HG02763 (cell line): ENCODE data around the gene RNF40.
A peak's percentile ranks its signal among the peaks of the same experiment; 100 is the strongest.

Experiments
- ATAC-seq: cut with Tn5 transposase; IDR thresholded peaks from one replicate; pipeline ENCODE4 v1.9.1; 2021; ENCODE audit warnings: mild to moderate bottlenecking, moderate library complexity; ENCODE audit not compliant: unreplicated experiment

Gene RNF40

DNA sequence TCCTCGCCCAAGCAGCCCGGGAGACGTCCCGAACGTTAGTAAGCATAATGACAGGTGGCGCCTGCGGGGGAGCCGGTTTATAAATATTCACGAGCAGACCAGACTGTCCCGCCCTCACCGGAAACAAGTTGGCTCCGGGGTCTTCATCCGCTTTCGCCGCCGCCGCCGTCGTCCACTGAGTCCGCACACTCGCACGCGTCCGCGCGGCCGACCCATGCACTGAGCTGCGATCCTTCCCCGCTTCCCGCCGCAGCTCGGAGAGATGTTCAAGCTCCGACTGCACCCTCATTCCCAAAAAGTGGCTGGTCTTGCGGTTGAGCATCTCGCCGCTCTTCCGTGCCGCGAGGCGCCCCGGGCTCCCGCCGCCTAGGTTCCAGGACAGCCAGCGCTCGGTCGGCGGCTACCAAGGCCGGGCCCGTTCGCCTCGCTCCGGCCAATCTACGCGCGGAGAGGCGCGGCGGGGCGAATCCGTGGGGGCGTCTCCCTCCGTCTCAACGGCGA is 645 bp upstream of the RNF40 start:
- ATAC-seq: peak; percentile 20

DNA sequence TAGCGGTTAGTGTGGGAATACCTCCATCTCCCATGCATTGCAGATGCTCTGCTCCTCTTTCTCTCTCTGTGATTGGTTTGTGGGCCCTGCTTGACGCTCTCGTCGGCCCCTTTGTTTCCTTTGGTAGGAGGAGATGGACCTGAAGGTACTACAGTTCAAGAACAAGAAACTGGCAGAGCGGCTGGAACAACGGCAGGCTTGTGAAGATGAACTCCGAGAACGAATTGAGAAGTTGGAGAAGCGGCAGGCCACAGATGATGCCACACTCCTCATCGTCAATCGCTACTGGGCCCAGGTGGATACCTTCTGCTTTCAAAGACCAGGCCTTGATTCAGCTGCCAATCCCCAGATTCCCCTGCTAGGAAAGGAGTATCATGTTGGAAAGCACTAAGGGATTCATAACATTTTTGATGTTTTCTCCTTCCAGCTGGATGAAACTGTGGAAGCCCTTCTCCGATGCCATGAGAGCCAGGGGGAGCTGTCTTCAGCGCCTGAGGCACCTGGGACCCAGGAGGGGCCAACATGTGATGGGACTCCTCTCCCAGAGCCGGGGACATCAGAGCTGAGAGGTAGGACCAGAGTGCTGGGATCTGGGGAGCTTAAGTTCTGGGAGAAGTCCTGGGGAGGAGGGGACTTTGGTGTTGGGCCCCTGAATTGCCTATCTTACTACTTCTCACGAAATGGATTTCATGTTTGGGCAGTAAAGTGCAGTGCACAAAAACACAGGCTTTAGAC is 1.0 kb downstream of the RNF40 start:
- no peak for ATAC-seq

DNA sequence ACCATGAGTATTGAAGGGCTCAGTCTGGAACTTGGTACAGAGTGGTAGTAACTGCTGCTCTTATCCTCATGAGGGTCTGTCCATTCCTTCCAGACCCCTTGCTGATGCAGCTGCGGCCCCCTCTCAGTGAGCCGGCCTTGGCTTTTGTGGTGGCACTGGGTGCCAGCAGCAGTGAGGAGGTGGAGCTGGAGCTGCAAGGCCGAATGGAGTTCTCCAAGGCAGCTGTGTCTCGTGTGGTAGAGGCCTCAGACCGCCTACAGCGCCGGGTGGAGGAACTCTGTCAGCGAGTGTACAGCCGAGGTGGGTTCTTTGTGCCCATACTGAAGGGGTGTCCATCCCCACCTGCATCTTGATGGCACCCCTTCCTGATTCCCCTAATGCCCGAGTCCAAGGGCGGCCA is 2.0 kb downstream of the RNF40 start:
- no peak for ATAC-seq

DNA sequence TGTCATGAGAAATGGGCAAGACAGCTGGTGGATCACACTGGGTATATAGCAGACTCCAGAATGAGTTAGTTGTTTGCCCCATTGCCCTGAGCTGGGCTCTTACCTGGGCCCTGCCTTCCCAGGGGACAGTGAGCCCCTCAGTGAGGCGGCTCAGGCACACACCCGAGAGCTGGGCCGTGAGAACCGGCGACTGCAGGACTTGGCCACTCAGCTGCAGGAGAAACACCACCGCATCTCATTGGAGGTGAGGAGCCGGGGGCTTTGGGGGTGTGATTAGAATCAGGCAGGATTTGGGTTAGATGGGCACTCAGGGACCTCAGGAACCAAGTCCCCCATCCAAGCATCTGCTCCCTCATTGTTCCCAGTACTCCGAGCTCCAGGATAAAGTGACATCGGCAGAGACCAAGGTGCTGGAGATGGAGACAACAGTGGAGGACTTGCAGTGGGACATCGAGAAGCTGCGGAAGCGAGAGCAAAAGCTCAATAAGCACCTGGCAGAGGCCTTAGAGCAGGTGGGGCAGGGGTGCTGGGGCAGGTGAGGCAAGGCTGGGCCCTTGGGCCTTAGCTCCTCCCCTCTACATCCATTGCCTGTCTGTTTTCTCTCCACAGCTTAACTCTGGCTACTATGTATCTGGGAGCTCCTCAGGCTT is 2.8 kb downstream of the RNF40 start:
- ATAC-seq: no peak

DNA sequence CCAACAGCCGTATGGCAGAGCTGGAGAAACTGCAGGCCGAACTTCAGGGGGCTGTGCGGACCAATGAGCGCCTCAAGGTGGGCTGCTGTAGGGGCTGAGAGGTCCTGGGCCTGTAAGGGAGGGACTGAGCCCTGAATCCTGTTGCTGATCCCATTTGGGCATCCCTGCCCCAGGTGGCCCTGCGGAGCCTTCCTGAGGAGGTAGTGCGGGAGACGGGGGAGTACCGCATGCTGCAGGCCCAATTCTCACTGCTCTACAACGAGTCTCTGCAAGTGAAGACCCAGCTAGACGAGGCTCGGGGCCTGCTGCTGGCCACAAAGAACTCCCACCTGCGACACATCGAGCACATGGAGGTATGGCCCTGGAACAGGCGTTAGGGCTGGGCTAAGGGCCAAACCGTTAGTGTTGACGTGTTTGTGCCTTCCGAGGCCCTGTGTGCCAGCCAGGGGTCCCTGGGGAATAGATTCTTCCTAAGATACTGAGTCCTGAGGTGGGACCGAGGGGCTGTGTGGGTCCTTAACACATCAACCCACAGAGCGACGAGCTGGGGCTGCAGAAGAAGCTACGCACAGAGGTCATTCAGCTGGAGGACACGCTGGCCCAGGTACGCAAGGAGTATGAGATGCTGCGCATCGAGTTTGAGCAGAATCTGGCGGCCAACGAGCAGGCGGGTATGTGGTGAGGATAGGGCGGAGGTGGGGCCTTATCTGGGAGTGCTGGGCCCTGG is 4.2 kb downstream of the RNF40 start:
- no peak for ATAC-seq

DNA sequence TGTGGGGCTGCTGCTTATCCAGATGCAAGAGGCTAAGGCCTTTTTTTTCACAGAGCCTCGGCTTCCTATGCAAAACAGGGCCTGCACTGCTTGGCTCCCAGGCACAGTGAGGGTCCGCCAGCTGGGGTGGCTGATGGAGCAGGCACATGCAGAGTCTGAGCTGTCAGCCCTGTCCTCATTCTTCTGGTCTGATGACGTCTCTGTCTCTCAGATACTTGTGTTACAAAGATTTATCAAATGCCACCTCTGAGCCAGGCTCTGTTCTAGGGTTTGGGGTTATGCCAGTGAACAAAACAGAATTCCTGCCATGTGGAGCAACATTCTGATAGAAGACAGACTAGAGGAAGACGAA is 4.8 kb downstream of the RNF40 start:
- no peak for ATAC-seq

DNA sequence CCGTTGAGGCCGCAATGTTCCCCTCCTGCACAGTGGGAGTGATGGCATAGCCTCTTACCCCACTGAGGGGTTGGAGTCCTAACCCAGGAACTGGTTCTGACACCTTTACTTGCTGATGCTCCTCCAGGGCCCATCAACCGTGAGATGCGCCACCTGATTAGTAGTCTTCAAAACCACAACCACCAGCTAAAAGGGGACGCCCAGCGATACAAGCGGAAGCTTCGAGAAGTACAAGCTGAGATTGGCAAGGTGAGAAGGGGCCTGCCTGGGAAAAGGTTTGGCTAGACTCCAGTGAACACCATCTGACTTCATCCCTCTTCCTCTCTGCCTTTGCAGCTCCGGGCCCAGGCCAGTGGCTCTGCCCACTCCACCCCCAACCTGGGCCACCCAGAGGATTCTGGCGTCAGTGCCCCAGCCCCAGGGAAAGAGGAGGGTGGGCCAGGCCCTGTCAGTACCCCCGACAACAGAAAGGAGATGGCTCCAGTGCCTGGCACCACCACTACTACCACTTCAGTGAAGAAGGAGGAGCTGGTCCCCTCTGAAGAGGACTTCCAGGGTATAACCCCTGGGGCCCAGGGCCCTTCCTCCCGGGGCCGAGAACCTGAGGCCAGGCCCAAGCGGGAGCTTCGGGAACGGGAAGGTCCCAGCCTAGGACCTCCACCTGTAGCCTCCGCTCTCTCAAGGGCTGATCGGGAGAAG is 5.8 kb downstream of the RNF40 start:
- no peak for ATAC-seq

DNA sequence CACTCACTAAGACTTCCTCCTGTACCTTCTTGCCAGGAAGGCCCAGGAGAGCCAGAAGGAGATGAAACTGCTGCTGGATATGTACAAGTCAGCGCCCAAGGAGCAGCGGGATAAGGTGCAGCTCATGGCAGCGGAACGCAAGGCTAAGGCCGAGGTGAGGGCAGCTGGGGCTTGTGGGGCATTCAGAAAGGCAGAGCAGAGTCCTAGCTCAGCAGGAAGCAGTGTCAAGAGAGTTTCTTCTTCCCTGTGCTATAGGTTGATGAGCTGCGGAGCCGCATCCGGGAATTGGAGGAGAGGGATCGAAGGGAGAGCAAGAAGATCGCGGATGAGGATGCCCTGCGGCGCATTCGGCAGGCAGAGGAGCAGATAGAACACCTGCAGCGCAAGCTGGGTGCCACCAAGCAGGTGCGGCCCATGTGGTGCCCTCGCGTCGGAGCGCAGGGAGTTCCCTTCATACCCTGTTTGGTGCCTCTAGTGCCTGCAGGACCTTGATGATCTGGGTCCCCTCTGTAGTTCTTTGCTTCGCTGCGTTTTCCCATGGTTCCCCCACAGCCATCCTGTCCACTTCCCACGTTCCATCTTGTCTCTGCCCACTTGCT is 6.6 kb downstream of the RNF40 start:
- no peak for ATAC-seq

DNA sequence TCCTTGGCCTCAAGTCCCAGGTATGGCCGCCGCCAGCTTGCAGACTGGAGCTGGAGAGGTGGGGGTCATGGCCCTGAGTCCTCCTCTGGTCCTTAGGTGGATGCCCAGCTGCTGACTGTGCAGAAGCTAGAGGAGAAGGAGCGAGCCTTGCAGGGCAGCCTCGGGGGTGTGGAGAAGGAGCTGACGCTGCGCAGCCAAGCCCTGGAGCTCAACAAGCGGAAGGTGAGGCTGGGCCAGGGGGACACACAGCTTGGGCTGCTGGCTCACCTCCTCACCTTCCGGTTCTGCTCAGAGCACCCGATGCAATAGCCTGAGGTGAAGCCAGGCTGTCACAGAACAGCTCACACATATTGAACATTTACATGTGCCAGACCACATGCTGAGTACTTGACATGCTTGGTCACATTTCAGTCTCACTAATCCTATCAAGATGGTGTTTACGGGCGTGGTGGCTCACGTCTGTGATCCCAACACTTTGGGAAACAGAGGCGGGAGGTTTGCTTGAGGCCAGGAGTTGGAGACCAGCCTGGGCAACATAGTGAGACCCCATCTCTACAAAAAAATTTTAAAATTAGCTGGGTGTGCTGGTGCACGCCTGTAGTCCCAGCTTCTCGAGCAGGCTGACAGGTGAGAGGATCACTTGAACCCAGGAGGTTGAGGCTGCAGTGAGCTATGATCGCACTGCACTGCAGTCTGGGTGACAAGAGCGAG is 7.4 kb downstream of the RNF40 start:
- no peak for ATAC-seq

DNA sequence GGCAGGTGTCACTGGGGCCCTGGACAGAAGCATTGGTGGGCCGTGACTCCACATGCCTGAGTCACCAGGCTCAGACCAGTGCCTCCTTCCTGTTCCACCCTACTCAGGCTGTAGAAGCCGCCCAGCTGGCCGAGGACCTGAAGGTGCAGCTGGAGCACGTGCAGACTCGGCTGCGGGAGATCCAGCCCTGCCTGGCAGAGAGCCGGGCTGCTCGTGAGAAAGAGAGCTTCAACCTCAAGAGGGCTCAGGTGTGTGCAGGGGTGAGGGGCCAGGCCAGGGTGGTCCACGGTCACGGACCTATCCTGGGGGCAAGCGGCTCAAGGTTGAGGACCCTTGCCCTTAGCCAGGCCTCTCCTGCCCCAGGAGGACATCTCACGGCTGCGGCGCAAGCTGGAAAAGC is 9.6 kb downstream of the RNF40 start:
- ATAC-seq: no peak

DNA sequence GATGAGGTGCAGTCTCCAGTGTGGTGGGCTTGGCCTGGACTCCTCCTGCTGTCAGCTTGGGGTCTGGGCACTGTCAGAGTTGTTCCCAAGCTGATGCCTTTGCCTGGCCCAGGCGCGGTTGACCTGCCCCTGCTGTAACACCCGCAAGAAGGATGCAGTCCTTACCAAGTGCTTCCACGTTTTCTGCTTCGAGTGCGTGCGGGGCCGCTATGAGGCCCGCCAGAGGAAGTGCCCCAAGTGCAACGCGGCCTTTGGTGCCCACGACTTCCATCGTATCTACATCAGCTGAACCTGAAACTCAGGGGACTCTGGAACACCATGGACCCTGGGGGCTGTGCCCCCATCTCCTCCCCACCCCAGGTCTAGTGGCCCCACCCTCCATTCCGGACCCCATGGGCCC is 11.7 kb downstream of the RNF40 start:
- ATAC-seq: no peak

DNA sequence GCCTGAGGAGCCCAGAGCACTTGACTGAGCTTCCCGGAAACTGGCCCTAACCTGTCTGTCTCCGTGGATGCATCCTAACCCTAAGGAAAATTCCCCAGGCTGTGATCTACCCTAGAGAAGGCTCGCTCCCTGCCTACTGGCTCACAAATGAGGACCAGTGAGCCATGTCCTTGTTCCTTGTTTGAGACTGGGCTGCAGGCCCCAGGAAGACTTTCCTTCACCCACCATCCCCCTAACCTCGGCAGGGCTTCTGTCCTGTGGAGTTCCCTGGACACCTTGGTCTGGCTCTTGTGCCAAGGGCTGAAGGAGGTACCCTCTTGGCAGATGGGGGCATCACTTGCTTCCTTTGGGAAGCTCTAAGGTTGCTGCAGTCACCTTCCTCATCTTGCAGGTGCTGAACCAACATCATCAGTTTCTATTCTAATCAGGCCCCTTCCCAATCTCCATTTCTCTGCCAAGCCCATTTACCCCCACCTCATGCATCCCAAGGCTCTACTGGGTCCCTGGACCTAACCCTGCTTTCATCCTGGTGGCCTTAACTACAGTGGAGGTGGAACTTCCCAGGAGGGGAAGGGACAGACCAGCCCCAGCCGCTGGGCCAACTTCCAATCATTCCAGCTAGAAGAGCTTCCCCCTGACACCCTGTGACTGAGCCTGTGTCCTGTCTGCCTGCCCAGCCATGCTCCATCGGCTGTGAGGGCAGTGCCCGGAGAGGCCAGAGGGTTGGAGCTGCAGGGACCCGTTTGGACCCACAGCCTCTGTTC is 12.4 kb downstream of the RNF40 start:
- no peak for ATAC-seq

DNA sequence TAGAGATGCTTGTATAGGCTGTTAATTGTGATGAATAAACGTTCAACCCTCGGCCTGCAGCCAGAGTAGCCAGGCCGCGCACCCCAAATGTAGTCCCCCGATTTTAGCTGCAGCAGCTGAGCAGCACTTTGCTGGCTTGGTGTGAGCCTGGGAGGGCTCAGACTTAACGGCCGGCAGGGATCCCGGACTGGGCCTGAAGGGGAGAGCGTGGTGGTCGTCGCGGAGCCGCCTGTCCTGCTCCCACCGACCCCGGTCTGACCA is 12.9 kb downstream of the RNF40 start:
- no peak for ATAC-seq

DNA sequence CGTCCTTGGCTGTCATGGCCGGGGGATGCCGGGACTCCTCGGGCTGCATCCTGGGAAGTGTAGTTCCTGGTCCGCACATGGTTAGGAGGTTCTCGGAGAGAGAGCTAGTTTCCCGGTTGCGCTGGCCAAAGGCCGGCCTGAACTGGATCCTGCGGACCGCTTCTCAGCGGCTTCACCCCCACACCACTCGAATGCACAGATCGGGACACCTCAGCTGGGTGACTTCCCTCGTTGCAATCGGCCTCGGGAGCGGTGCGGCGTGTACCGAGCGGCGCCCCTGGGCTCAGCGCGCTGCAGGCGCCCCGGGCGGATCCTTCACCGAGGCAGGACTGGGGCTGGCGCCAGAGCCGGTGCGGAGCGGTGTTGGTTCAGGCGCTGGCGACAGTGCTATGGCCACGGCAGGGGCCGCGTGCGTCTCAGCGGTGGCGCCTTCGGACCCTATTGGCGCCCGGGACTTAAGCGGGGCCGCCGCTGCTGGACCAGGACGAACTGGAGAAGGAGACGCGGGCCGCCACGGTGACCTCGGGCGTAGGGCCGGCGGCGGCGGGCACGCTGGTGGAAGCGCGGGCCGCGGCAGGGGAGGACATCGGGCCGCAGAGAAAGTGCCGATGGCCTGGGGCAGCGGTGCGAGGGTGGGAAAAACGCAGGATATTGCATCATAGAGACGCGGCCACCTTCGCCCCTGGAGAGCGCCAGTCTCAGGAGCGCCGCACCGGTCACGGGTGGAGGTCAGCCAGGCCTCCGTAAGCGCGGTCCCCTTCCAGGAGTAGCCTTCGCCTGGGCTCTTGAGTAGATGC is 13.5 kb downstream of the RNF40 start:
- no peak for ATAC-seq

DNA sequence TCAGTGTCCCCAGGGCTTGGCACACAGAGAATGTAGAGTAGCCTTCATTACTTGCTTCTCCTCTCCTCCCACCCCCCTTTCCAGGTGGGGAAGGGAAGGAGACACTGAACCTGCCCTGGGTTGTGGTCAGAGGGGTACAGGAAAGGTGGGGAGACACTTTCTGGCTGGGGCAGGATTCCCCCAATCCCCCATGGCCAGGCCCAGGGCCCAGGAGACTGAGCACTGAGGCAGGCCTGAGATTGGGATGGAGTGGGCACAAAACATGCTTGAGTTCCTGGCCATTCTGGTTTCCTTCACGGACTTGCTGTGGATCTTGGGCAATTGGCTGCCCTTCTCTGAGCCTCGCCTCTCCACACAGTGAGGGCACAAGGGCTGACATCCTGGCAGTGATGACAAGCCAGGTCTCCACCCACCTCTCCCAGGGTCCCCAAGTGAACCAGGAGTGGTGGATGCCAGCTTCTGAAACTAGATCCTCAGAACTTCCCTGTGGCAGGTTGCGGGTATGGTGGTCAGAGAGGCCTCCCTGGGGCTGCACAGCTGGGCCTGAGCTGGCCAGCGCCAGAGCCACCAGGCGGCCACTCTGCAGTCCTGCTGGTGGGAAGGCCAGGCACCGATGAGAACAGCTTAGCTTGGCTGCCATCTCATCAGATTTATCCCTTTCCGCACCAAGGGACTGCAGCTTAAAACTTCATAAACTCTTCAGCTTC is 15.6 kb downstream of the RNF40 start:
- no peak for ATAC-seq

DNA sequence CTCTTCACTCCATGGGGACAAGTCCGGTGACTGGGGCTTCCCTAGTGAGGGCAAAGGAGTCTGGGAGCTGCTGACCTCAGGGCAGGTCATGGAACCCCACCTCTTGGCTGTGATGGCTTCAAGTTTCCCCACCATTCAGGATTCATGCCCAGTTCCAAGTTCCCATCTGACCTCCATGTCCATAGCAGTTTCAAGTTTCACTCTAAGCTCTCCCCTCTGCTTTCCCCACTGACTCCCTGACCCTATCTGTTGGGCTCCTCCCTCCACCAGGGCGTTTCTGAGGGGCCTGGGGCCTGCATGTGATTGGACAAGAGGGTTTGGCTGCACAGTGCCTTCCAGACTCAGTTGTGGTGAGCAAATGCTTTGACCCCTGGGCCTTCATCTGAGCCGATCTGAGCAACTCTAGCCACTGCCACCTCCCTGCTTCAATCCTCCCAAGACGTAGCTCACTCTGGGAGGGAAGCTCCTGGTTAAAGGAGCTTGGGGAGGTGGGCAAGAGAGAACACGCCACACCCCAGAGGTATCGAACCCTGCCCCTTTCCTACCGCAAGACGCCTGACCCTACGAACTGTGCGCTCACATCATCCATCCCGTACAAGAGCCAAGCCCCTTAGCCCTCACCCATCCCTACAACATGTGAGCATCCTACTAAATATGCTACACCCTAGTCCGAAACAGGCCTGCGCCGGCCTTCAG is 16.6 kb downstream of the RNF40 start:
- ATAC-seq: no peak

DNA sequence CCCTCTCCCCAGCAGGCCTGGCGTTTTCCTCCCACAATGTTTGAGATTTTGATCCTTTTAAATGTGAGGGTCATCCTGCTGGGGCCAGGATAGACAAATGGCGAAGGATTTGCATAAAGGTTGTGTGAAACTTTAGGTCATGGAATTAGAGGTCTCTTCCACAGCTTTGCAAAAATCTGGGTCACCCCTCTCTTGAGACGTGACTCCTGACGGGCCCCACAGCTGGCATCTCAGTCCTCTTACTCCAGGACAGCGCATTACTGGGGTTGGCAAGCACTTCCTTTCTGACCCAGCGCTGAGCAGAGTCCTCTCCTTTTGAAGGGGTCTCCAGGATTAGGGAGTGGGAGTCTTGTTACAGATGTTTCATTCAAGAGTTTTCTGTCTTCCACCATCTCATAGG is 17.5 kb downstream of the RNF40 start:
- no peak for ATAC-seq

DNA sequence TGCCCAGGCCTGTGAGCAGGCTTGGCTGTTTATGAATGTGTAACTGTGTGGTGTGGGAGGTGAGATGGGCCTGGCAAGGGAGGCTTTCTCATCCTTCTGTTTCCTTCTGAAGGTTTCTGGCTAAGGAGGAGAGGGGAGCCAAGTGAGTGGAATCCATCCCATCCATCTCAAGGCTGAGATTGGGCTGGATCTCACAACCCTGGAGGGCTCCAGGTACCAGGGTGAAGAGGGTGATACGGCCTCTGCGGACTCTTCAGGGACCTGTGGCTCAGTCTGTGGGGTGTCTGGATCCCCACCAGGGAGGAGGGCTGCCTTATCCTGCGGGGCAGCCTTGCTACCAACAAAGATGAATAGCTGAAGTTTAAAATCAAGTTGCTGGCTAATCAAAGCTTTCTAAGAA is 17.9 kb downstream of the RNF40 start:
- no peak for ATAC-seq
